ENCODE measurements around the gene HTR4.

DNA sequence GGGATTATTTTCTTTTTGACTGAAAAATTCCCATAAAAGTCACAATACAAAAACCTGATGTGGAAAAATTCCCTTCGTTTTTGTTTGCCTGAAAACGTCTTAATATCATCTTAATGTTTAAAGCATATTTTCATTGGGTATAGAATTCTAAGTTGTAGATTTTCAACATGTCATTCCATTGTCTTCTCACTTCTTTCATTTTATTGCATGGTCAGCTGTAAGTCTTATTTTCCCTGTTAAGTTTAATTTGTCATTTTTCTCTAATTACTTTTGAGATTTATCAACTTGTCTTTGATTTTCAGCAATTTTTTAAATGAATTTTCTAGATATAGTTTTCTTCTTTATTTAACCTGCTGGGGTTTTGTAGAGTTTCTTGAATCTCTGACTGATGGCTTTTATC is 138.9 kb downstream of the HTR4 start:
- no peak for TF ChIP-seq EZH2 (IDR thresholded peaks at IDR 0.05)
- TF ChIP-seq, protein P1, sequence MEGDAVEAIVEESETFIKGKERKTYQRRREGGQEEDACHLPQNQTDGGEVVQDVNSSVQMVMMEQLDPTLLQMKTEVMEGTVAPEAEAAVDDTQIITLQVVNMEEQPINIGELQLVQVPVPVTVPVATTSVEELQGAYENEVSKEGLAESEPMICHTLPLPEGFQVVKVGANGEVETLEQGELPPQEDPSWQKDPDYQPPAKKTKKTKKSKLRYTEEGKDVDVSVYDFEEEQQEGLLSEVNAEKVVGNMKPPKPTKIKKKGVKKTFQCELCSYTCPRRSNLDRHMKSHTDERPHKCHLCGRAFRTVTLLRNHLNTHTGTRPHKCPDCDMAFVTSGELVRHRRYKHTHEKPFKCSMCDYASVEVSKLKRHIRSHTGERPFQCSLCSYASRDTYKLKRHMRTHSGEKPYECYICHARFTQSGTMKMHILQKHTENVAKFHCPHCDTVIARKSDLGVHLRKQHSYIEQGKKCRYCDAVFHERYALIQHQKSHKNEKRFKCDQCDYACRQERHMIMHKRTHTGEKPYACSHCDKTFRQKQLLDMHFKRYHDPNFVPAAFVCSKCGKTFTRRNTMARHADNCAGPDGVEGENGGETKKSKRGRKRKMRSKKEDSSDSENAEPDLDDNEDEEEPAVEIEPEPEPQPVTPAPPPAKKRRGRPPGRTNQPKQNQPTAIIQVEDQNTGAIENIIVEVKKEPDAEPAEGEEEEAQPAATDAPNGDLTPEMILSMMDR (IDR thresholded peaks at IDR 0.05) = no peak

Data from neural progenitor cell (in vitro differentiated cells).